GM12878 (cell line): ENCODE results near the gene TMCC2. TPM values are rescaled to one million over a fixed set of nuclear protein-coding genes. Genes with fewer than 3 reads are reported as not detected.

ENCODE experiments used
- ATAC-seq: fragments of 200-7000 bp; cut with Tn5 transposase; 3 replicates; pipeline ENCODE4 v1.9.1; 2020; ENCODE audit warnings: mild to moderate bottlenecking, moderate library complexity
- BruUV-seq: library from RNA; stranded (reverse); fragments of 400-500 nt; replicated peaks from 2 replicates; lab custom pipeline; 2021; lab: Mats Ljungman, UMichigan
- CTCF ChIA-PET: fragments of 300-600 bp; sonication (Branson Sonifier 250); formaldehyde crosslinking; extraction: SDS; loops from one replicate; lab custom pipeline; 2021; ENCODE audit warnings: inconsistent platforms; lab: Yijun Ruan, JAX
- POLR2A ChIA-PET: fragments of 350-600 bp; formaldehyde crosslinking; extraction: SDS; loops from one replicate; lab custom pipeline; 2021; ENCODE audit warnings: inconsistent platforms; lab: Charles Lee
- RAD21 ChIA-PET: fragments of 300-600 bp; sonication (Branson Sonifier 250); formaldehyde crosslinking; loops from one replicate; lab custom pipeline; 2023; ENCODE audit warnings: antibody characterized with exemption; ENCODE audit not compliant: unreplicated experiment; lab: Charles Lee
- SMC1A ChIA-PET: fragments of 300-600 bp; sonication (Branson Sonifier 250); formaldehyde crosslinking; loops from one replicate; lab custom pipeline; 2023; ENCODE audit not compliant: unreplicated experiment, uncharacterized antibody; lab: Charles Lee
- DNase-seq: peaks from one replicate; pipeline ENCODE4 v3.0.0-alpha.2; 2011; ENCODE audit warnings: low read depth, low spot score
- FAIRE-seq: peaks from 3 replicates; lab custom pipeline; 2011; peaks lifted over from hg19 to GRCh38; lab: Jason Lieb, UNC
- H2AFZ ChIP-seq: 2 replicates; pipeline ENCODE4 v1.6.0; 2011; ENCODE audit warnings: low read depth, low read length, control low read depth; ENCODE audit not compliant: control insufficient read depth
- H3K27ac ChIP-seq: 2 replicates; pipeline ENCODE4 v1.5.1; 2011; ENCODE audit warnings: control low read depth; ENCODE audit not compliant: control insufficient read depth, insufficient read depth
- H3K27me3 ChIP-seq, 2 experiments: replicated peaks in 1 of 2; 2 replicates each; pipeline versions ENCODE4 v1.6.0 to v1.6.1; 2011; ENCODE audit warnings: low read length in 1 of 2; ENCODE audit not compliant: control insufficient read depth in 2 of 2, insufficient read depth in 2 of 2
- H3K36me3 ChIP-seq, 2 experiments: 2 replicates each; pipeline ENCODE4 v1.5.1; 2011; ENCODE audit warnings: low read length in 1 of 2; ENCODE audit not compliant: control insufficient read depth in 2 of 2, insufficient read depth in 2 of 2
- H3K4me1 ChIP-seq: 2 replicates; pipeline ENCODE4 v1.6.1; 2011; ENCODE audit warnings: mild to moderate bottlenecking, low read length, moderate library complexity, mixed read lengths; ENCODE audit not compliant: control insufficient read depth, insufficient read depth
- H3K4me2 ChIP-seq: 2 replicates; pipeline ENCODE4 v1.6.0; 2011; ENCODE audit warnings: control low read depth; ENCODE audit not compliant: control insufficient read depth, insufficient read depth
- H3K4me3 ChIP-seq: fragments of 200-600 bp; sonication (generic); 2 replicates; pipeline ENCODE4 v1.5.1; 2016
- H3K79me2 ChIP-seq: 2 replicates; pipeline ENCODE4 v1.6.0; 2011; ENCODE audit warnings: low read length; ENCODE audit not compliant: control insufficient read depth, insufficient read depth
- H3K9ac ChIP-seq: 2 replicates; pipeline ENCODE4 v1.8.0; 2011; ENCODE audit warnings: low read length, control low read depth, mixed read lengths; ENCODE audit not compliant: control insufficient read depth, insufficient read depth
- H3K9me3 ChIP-seq: replicated peaks from 3 replicates; pipeline ENCODE4 v1.5.1; 2011; ENCODE audit warnings: mild to moderate bottlenecking, low read length; ENCODE audit not compliant: control insufficient read depth, insufficient read depth
- H4K20me1 ChIP-seq: 2 replicates; pipeline ENCODE4 v1.6.0; 2011; ENCODE audit not compliant: control insufficient read depth, insufficient read depth
- BCL3 ChIP-seq: IDR thresholded peaks from 2 replicates; pipeline ENCODE4 v1.6.1; 2011; ENCODE audit warnings: borderline replicate concordance, low read depth, mild to moderate bottlenecking, moderate library complexity, low read length; ENCODE audit not compliant: insufficient read depth, poor library complexity, severe bottlenecking
- BHLHE40 ChIP-seq, 2 experiments: fragments of 450-650 bp in 1 of 2; IDR thresholded peaks; 2 replicates each; pipeline ENCODE4 v1.6.1; 2011 to 2017; ENCODE audit warnings: low read depth in 2 of 2, borderline replicate concordance in 1 of 2, improper control_type of control experiment in 1 of 2, low read length in 1 of 2, mild to moderate bottlenecking in 1 of 2
- E2F4 ChIP-seq: IDR thresholded peaks from 2 replicates; pipeline ENCODE4 v1.6.1; 2012; ENCODE audit warnings: low read depth, low read length, improper control_type of control experiment
- E2F8 ChIP-seq: fragments of 450-650 bp; IDR thresholded peaks from 2 replicates; pipeline ENCODE4 v1.6.1; 2018; ENCODE audit warnings: mild to moderate bottlenecking, low read depth, moderate library complexity; ENCODE audit not compliant: partially characterized antibody
- EGR1 ChIP-seq, 2 experiments: IDR thresholded peaks; 1 replicate in 1 of 2; 2 replicates in 1 of 2; pipeline ENCODE4 v1.6.1; 2011 to 2012; ENCODE audit warnings: low read depth in 2 of 2, low read length in 2 of 2, borderline replicate concordance in 1 of 2, mild to moderate bottlenecking in 1 of 2, moderate library complexity in 1 of 2
- EZH2 ChIP-seq: IDR thresholded peaks from 2 replicates; pipeline ENCODE4 v1.6.1; 2012; ENCODE audit warnings: low read depth, mild to moderate bottlenecking, control low read depth, inconsistent platforms, low read length, borderline replicate concordance; ENCODE audit not compliant: control insufficient read depth
- IKZF1 ChIP-seq: fragments of 450-650 bp; conservative IDR thresholded peaks from 2 replicates; pipeline ENCODE4 v1.6.1; 2017; ENCODE audit warnings: antibody characterized with exemption, mild to moderate bottlenecking
- KLF5 ChIP-seq: fragments of 450-650 bp; IDR thresholded peaks from 2 replicates; pipeline ENCODE4 v1.6.1; 2014; ENCODE audit warnings: mild to moderate bottlenecking; ENCODE audit not compliant: partially characterized antibody
- POU2F2 ChIP-seq: IDR thresholded peaks from 3 replicates; pipeline ENCODE4 v1.6.1; 2011; ENCODE audit warnings: low read depth, mild to moderate bottlenecking, low read length, borderline replicate concordance
- SMC3 ChIP-seq: IDR thresholded peaks from 2 replicates; pipeline ENCODE4 v1.6.1; 2011; ENCODE audit warnings: low read length, improper control_type of control experiment, borderline replicate concordance
- STAT3 ChIP-seq: IDR thresholded peaks from 2 replicates; pipeline ENCODE4 v1.6.1; 2011; ENCODE audit warnings: low read depth, low read length, improper control_type of control experiment
- SUZ12 ChIP-seq: fragments of 200-600 bp; sonication (generic); IDR thresholded peaks from one replicate; pipeline ENCODE4 v1.6.1; 2018; ENCODE audit warnings: antibody characterized with exemption, mild to moderate bottlenecking; ENCODE audit not compliant: unreplicated experiment
- TBL1XR1 ChIP-seq: IDR thresholded peaks from 2 replicates; pipeline ENCODE4 v1.6.1; 2012; ENCODE audit warnings: low read depth, low read length, improper control_type of control experiment
- TCF3 ChIP-seq: IDR thresholded peaks from 2 replicates; pipeline ENCODE4 v1.6.1; 2012; ENCODE audit warnings: low read depth, mild to moderate bottlenecking, low read length, borderline replicate concordance; ENCODE audit not compliant: insufficient read depth
- ZBED1 ChIP-seq: IDR thresholded peaks from 2 replicates; pipeline ENCODE4 v1.6.1; 2016; ENCODE audit warnings: borderline replicate concordance
- WGBS: methylation state at CpG from one replicate; pipeline ENCODE4 v1.1.6; 2016; ENCODE audit warnings: low lambda C conversion rate; ENCODE audit not compliant: insufficient replicate concordance, insufficient coverage; ENCODE audit errors: missing lambda C conversion rate; 5-methylcytosine and 5-hydroxymethylcytosine counted together
- in situ Hi-C: fragments of 300-500 bp; cut with MboI; formaldehyde crosslinking; loops from 9 replicates; pipeline ENCODE4 v1.14.3; 2018; ENCODE audit warnings: mixed read lengths
- intact Hi-C: fragments of 100-400 bp; cut with micrococcal nuclease; formaldehyde crosslinking; loops from one replicate; pipeline ENCODE4 v1.14.2; 2022; ENCODE audit not compliant: unreplicated experiment
- polyA plus RNA-seq, 11 experiments: library from polyadenylated mRNA; depleted of rRNA in 4 of 11; unstranded in 6 of 11; stranded (reverse) in 5 of 11; fragments of >200 nt; fragmentation: Nextera tagmentation in 4 of 11; fragmentation: Illumina TruSeq in 1 of 11; extraction: Ambion mirVana in 4 of 11; extraction: Trizol in 1 of 11; gene quantifications; 1 replicate in 1 of 11; 2 replicates in 10 of 11; pipeline versions ENCODE4 v1.2.1 to v1.2.3, GENCODE V29; 2011 to 2016; ENCODE audit warnings: inconsistent platforms in 2 of 11, missing spikeins in 2 of 11, low read depth in 1 of 11
- total RNA-seq, 4 experiments: library from RNA; depleted of rRNA in 3 of 4; stranded (reverse); fragments of >200 nt in 3 of 4; fragmentation: Illumina TruSeq in 1 of 4; extraction: Trizol in 1 of 4; gene quantifications; 2 replicates each; pipeline versions ENCODE4 v1.2.1 to v1.2.3, GENCODE V29; 2013 to 2021

TMCC2 gene
- total and polyA plus RNA-seq, 10 of the 15 experiments (the other 5 are each of a cell fraction or from before 2014, with no cell fraction given) = 0.06 to 2.3 (median 0.76) TPM

GRCh38 chr1:205270764-205271163 lies 43.0 kb downstream of the TMCC2 start:
- H3K27ac ChIP-seq = no peak overlapping the region
- WGBS = 37% methylated on average over 8 of the region's 8 CpGs
- TF ChIP-seq TBL1XR1 (no peak), KLF5 (no peak), TCF3 (no peak), STAT3 (no peak), BCL3 (no peak), E2F8 (no peak), BHLHE40 (IDR thresholded peaks at IDR 0.05; ENCODE audit: borderline replicate concordance in 1 of 2, low read depth in 2 of 2, low read length in 1 of 2) (no peak), POU2F2 (no peak), SMC3 (no peak), E2F4 (no peak), EGR1 (IDR thresholded peaks at IDR 0.05; ENCODE audit: borderline replicate concordance in 1 of 2, low read depth in 2 of 2, low read length in 2 of 2) (no peak), ZBED1 (no peak), SUZ12 (no peak), IKZF1 (no peak), EZH2 (no peak)

More at GRCh38 chr1:205270764-205271163, 43.0 kb downstream of the TMCC2 start:
- POLR2A ChIA-PET = interaction anchor here (0.7 to 6.2 kb wide), 4 partner anchors 18 to 56 kb away, joined by 3 to 91 read pairs (median 4); partner anchors contain the start of genes NUAK2 and TMCC2
- Histone ChIP-seq H3K9ac (no peak overlapping the region), H4K20me1 (no peaks in the 10 kb centered on the region), H3K4me3 (no peak overlapping the region), H3K27me3 (peaks cover 0 to 2% of the 10 kb centered on the region in 2 experiments; a peak in 1 of 4 replicates), H2AFZ (no peak overlapping the region), H3K4me1 (peaks cover 3% of the 10 kb centered on the region; the same call in 1 of the 2 replicates), H3K36me3 (no peaks in the 10 kb centered on the region), H3K4me2 (no peak overlapping the region), H3K79me2 (no peaks in the 10 kb centered on the region), H3K9me3 (no peaks in the 10 kb centered on the region)
- no peak for ATAC-seq
- in situ Hi-C loops = loop anchor here (5.0 kb wide), 1 partner anchor 217 kb away; no protein-coding TSS in a partner anchor
- SMC1A ChIA-PET = interaction anchor here (0.7 to 25.9 kb wide), 13 partner anchors 9 to 216 kb away, joined by 3 to 1445 read pairs (median 5); partner anchors contain the start of genes NUAK2 and TMCC2
- no peak for DNase-seq
- intact Hi-C loops = loop anchor here (10.0 kb wide), 1 partner anchor 254 kb away; no protein-coding TSS in a partner anchor
- CTCF ChIA-PET = interaction anchor here (0.6 to 42.1 kb wide), 11 partner anchors 8 to 295 kb away, joined by 3 to 2333 read pairs (median 11); partner anchors contain the start of gene NUAK2
- RAD21 ChIA-PET = interaction anchor here (0.7 to 13.6 kb wide), 9 partner anchors 10 to 254 kb away, joined by 3 to 892 read pairs (median 4); partner anchors contain the start of genes NUAK2, RBBP5 and TMCC2
- no peak for FAIRE-seq
- BruUV-seq = no TSS peak
